ENCODE measurements around the gene CTPS2. TPM values are rescaled to one million over a fixed set of nuclear protein-coding genes. Genes with fewer than 3 reads are reported as not detected.

The CTPS2 gene
- total and polyA plus RNA-seq, 2 donors (not counting 3 experiments of a cell fraction or from before 2014, with no cell fraction given) = 7.4 to 15.7 TPM

DNA sequence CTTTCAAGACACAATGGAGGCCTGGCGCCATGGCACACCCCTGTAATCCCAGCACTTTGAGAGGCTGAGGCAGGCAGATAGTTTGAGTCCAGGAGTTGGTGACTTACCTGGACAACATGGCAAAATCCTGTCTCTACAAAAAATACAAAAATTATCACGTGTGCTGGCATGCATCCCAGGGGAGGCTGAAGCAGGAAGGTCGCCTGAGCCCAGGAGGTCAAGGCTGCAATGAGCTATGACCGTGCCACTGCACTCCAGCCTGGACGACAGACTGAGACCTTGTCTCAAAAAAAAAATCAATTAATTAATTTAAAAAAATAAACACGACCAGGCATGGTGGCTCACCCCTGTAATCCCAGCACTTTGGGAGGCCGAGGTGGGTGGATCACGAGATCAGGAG, 2.0 kb upstream of the CTPS2 start:
- no peaks in the 10 kb centered on the region for H3K9me3 ChIP-seq (replicated peaks; ENCODE audit: control insufficient read depth, insufficient read depth, low read length)
- H3K79me2 ChIP-seq (ENCODE audit: control insufficient read depth, insufficient read depth, low read length) = peaks cover 7% of the 10 kb centered on the region
- H3K4me1 ChIP-seq (ENCODE audit: control insufficient read depth, extremely low read depth, insufficient read depth, low read length) = peaks cover 2% of the 10 kb centered on the region
- ChIA-PET CTCF (no interaction called here), POLR2A (no interaction called here)
- intact Hi-C loops (cut with micrococcal nuclease) = no loop called here
- no peaks in the 10 kb centered on the region for H3K9me1 ChIP-seq (replicated peaks; ENCODE audit: control insufficient read depth, extremely low read depth, insufficient read depth, low read length)
- TF ChIP-seq, protein P1, sequence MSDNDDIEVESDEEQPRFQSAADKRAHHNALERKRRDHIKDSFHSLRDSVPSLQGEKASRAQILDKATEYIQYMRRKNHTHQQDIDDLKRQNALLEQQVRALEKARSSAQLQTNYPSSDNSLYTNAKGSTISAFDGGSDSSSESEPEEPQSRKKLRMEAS (IDR thresholded peaks at IDR 0.05; ENCODE audit: insufficient read depth, insufficient read length) = no peak
- TF ChIP-seq EZH2 (IDR thresholded peaks at IDR 0.05; ENCODE audit: borderline replicate concordance, low read depth, low read length, severe bottlenecking) = no peak
- no peak overlapping the region for H2AFZ ChIP-seq (ENCODE audit: low read depth, low read length)
- no peak overlapping the region for H3K4me2 ChIP-seq (ENCODE audit: insufficient read depth, low read length)
- no peak overlapping the region for H3K4me3 ChIP-seq (replicated peaks in 1 of 3; ENCODE audit: insufficient read depth in 1 of 3, low read depth in 1 of 3, low read length in 3 of 3)
- no peak overlapping the region for H3K27ac ChIP-seq (ENCODE audit: insufficient read depth, low read depth, low read length)
- DNase-seq (ENCODE audit: low read depth, low spot score) (no peak), FAIRE-seq (no peak)
- BruUV-seq (replicated peaks) = no TSS peak
- no peaks in the 10 kb centered on the region for H4K20me1 ChIP-seq (replicated peaks; ENCODE audit: control insufficient read depth, extremely low read depth, insufficient read depth, low read length)
- H3K9ac ChIP-seq (replicated peaks; ENCODE audit: extremely low read depth, insufficient read depth, low read length) = no peak overlapping the region
- H3K27me3 ChIP-seq (ENCODE audit: control insufficient read depth in 2 of 2, insufficient read depth in 2 of 2, low read length in 2 of 2) = no peaks in the 10 kb centered on the region
- dilution Hi-C loops (cut with MboI; ENCODE audit: extremely low pct_ligation_motif_present, low sequenced_read_pairs) = no loop called here
- no peaks in the 10 kb centered on the region for H3K36me3 ChIP-seq (ENCODE audit: control insufficient read depth in 2 of 2, extremely low read depth in 1 of 2, insufficient read depth in 2 of 2, low read length in 2 of 2)

DNA sequence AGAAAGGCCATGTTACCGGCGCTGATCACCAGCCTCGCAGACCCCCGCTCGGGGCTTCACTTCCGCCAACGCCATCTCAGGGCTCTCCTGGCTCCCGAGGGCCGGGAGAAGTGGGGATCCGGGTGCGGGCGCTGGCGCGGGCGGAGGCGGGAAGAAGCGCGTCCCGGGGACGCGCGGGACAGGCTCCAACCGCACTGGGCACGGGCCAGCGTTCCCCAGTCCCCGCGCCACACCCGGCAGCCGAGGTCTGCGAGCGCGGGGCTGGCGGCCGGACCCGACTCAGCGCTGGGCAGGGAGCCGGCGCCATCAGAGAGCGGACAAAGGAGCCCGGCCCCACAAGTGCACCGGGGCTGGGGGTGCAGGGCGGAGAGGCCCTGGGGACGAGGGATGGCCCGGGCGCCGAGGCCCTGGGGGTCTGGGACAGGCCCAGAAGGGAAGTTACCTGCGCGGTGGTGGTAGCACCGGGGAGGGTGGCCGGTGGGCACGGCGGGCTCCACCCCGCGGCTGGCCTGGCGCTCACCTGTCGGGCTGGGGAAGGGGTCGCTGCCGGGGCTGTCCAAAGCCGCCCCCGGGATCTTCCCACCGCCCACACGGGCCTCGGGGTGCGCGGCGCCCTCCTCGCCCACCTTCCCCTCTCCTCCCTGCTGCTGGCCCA, 449 bp downstream of the CTPS2 start:
- ChIA-PET CTCF (interaction anchor here (1.0 kb wide), 1 partner anchor 275 kb away, joined by 4 read pairs; no protein-coding TSS in a partner anchor), POLR2A (interaction anchor here (1.3 kb wide), 1 partner anchor 60 kb away, joined by 6 read pairs; no protein-coding TSS in a partner anchor)
- Histone ChIP-seq H4K20me1 (replicated peaks; ENCODE audit: control insufficient read depth, extremely low read depth, insufficient read depth, low read length) (no peaks in the 10 kb centered on the region), H3K9me3 (replicated peaks; ENCODE audit: control insufficient read depth, insufficient read depth, low read length) (no peaks in the 10 kb centered on the region), H3K27ac (ENCODE audit: insufficient read depth, low read depth, low read length) (peak overlapping the region; percentile 45), H3K36me3 (ENCODE audit: control insufficient read depth in 2 of 2, extremely low read depth in 1 of 2, insufficient read depth in 2 of 2, low read length in 2 of 2) (no peaks in the 10 kb centered on the region), H2AFZ (ENCODE audit: low read depth, low read length) (peak overlapping the region; percentile 78), H3K27me3 (ENCODE audit: control insufficient read depth in 2 of 2, insufficient read depth in 2 of 2, low read length in 2 of 2) (no peaks in the 10 kb centered on the region), H3K9ac (replicated peaks; ENCODE audit: extremely low read depth, insufficient read depth, low read length) (peak overlapping the region; percentile 75), H3K4me2 (ENCODE audit: insufficient read depth, low read length) (peak overlapping the region; percentile 93), H3K79me2 (ENCODE audit: control insufficient read depth, insufficient read depth, low read length) (peaks cover 7% of the 10 kb centered on the region), H3K4me3 (replicated peaks in 1 of 3; ENCODE audit: insufficient read depth in 1 of 3, low read depth in 1 of 3, low read length in 3 of 3) (peak overlapping the region; percentile 61 to 94 (median 76)), H3K9me1 (replicated peaks; ENCODE audit: control insufficient read depth, extremely low read depth, insufficient read depth, low read length) (no peaks in the 10 kb centered on the region), H3K4me1 (ENCODE audit: control insufficient read depth, extremely low read depth, insufficient read depth, low read length) (peaks cover 2% of the 10 kb centered on the region)
- FAIRE-seq (peak; percentile 40), DNase-seq (ENCODE audit: low read depth, low spot score) (peak; percentile 1)
- no TSS peak for BruUV-seq (replicated peaks)
- intact Hi-C loops (cut with micrococcal nuclease) (no loop called here), dilution Hi-C loops (cut with MboI; ENCODE audit: extremely low pct_ligation_motif_present, low sequenced_read_pairs) (no loop called here)
- TF ChIP-seq POLR2AphosphoS5 (IDR thresholded peaks at IDR 0.05; ENCODE audit: insufficient read depth, low read depth, low read length) = peak; percentile 13
- TF ChIP-seq, protein P1 (IDR thresholded peaks at IDR 0.05; ENCODE audit: insufficient read depth, insufficient read length) = no peak

All from endothelial cell of umbilical vein (primary cell).